Activated naive CD8-positive, alpha-beta T cell treated with anti-CD3 and anti-CD28 coated beads for 36 hours (primary cell): Measurements from ENCODE around the gene TXNDC16. TPM values are rescaled to one million over a fixed set of nuclear protein-coding genes. Genes with fewer than 3 reads are reported as not detected.

Source experiments
- DNase-seq: peaks from one replicate; pipeline ENCODE4 v3.0.0; 2021
- H3K27ac Mint-ChIP-seq: one replicate; pipeline ENCODE4 v1.8.0; 2022; ENCODE audit warnings: mild to moderate bottlenecking, moderate library complexity, mixed read lengths
- H3K27me3 Mint-ChIP-seq: one replicate; pipeline ENCODE4 v1.8.0; 2022; ENCODE audit warnings: mild to moderate bottlenecking, mixed read lengths
- H3K36me3 Mint-ChIP-seq: one replicate; pipeline ENCODE4 v1.8.0; 2021; ENCODE audit warnings: mild to moderate bottlenecking, mixed read lengths
- H3K4me1 Mint-ChIP-seq: one replicate; pipeline ENCODE4 v1.8.0; 2021; ENCODE audit warnings: mixed read lengths
- H3K4me3 Mint-ChIP-seq: one replicate; pipeline ENCODE4 v1.8.0; 2022; ENCODE audit warnings: mild to moderate bottlenecking, moderate library complexity, mixed read lengths
- H3K9me3 Mint-ChIP-seq: one replicate; pipeline ENCODE4 v1.8.0; 2022; ENCODE audit warnings: mixed read lengths
- total RNA-seq, 2 experiments: library from RNA; stranded (reverse); gene quantifications; one replicate each; pipeline ENCODE4 v1.2.3, GENCODE V29; 2021

The TXNDC16 gene
- total RNA-seq, 2 experiments from 2014 or later: 6.6 to 8.1 TPM

GRCh38 chr14:52400846-52401245, 151.5 kb downstream of the TXNDC16 start:
- no peak overlapping the region for H3K4me3 Mint-ChIP-seq
- H3K4me1 Mint-ChIP-seq: peaks cover 45% of the 10 kb centered on the region
- H3K27ac Mint-ChIP-seq: no peak overlapping the region
- DNase-seq: no peak
- H3K27me3 Mint-ChIP-seq: peaks cover 5% of the 10 kb centered on the region
- peaks cover 6% of the 10 kb centered on the region for H3K36me3 Mint-ChIP-seq
- peaks cover 3% of the 10 kb centered on the region for H3K9me3 Mint-ChIP-seq

- Mint-ChIP-seq H3K27ac (no peak overlapping the region), H3K27me3 (peaks cover 9% of the 10 kb centered on the region), H3K4me3 (no peak overlapping the region), H3K9me3 (peaks cover 4% of the 10 kb centered on the region), H3K36me3 (peaks cover 6% of the 10 kb centered on the region), H3K4me1 (peaks cover 44% of the 10 kb centered on the region)
- no peak for DNase-seq
These were observed 152.2 kb downstream of the TXNDC16 start for GRCh38 chr14:52399921-52400595.

DNA sequence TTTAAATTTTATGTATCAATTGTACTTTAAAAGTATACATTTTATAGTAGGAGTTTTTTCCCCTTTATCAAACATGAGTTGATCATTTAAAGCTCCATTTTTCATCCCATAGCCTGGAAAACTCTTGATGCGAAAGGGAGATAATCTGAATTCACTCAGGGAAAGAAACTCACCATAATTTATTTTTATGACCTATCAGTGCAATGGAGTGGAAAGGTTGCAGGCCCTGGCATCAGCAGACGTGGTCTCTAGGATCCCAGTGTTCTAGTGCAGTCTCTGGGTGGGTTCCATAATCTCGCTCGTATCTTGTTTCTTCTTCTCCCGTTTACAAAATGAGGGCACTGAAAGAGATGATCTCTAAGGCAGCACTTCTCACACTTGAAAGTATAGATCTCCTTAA, 153.2 kb downstream of the TXNDC16 start:
- H3K4me3 Mint-ChIP-seq: no peak overlapping the region
- H3K9me3 Mint-ChIP-seq: peaks cover 5% of the 10 kb centered on the region
- peaks cover 44% of the 10 kb centered on the region for H3K4me1 Mint-ChIP-seq

DNA sequence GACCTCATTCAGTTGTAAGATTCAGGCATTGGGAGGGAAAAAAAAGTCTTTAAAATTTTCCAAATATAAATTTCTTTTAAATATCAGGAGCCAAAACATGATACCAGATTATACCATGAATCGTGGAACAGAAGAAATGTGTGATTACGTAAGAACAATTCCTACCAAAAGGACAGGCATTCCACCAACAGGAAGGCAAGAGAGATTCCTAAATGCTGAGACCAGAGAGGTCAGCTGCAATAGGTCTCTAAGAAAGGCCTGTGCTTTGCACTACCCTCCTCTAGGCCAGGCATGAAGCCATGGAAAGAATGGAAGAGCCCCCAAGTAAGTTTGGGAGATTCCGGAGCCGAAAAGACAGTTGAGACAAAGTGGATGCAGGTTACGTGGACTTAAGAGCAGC, 154.5 kb downstream of the TXNDC16 start:
- Mint-ChIP-seq H3K4me3 (no peak overlapping the region), H3K9me3 (peaks cover 5% of the 10 kb centered on the region), H3K27ac (no peak overlapping the region), H3K4me1 (peaks cover 37% of the 10 kb centered on the region), H3K27me3 (peaks cover 16% of the 10 kb centered on the region), H3K36me3 (peaks cover 6% of the 10 kb centered on the region)
- DNase-seq: no peak

More for the DNA sequence above, 153.2 kb downstream of the TXNDC16 start:
- peaks cover 15% of the 10 kb centered on the region for H3K27me3 Mint-ChIP-seq
- peaks cover 6% of the 10 kb centered on the region for H3K36me3 Mint-ChIP-seq
- no peak overlapping the region for H3K27ac Mint-ChIP-seq
- no peak for DNase-seq

- Mint-ChIP-seq H3K36me3 (no peaks in the 10 kb centered on the region), H3K27me3 (peaks cover 16% of the 10 kb centered on the region), H3K4me1 (peaks cover 17% of the 10 kb centered on the region), H3K4me3 (no peak overlapping the region), H3K27ac (no peak overlapping the region), H3K9me3 (peaks cover 5% of the 10 kb centered on the region)
- DNase-seq: no peak
These were observed 156.6 kb downstream of the TXNDC16 start for GRCh38 chr14:52395728-52396127.

- Mint-ChIP-seq H3K27me3 (peaks cover 15% of the 10 kb centered on the region), H3K36me3 (no peaks in the 10 kb centered on the region), H3K4me3 (no peak overlapping the region), H3K27ac (no peak overlapping the region), H3K4me1 (peaks cover 4% of the 10 kb centered on the region), H3K9me3 (peaks cover 5% of the 10 kb centered on the region)
- DNase-seq: no peak
These were observed 160.3 kb downstream of the TXNDC16 start for GRCh38 chr14:52391881-52392615.

Other genes with a start within 250 kb of the TXNDC16 start
- 10 to 100 TPM; 20.8 to 23.3 TPM for gene PTGER2, start 238.2 kb downstream of the TXNDC16 start, total RNA-seq
- under 1 TPM; 0.27 to 0.32 TPM for gene GPR137C, start 331 bp upstream of the TXNDC16 start, total RNA-seq
- 100 to 1,000 TPM; 120 to 121 TPM for gene ERO1A, start 143.1 kb upstream of the TXNDC16 start, total RNA-seq
- gene PSMC6, start 154.7 kb upstream of the TXNDC16 start, total RNA-seq: 100 to 1,000 TPM; 117 to 123 TPM
- gene STYX, start 177.7 kb upstream of the TXNDC16 start, total RNA-seq: 10 to 100 TPM; 16.3 to 17.5 TPM
- gene GNPNAT1, start 239.1 kb upstream of the TXNDC16 start, total RNA-seq: 10 to 100 TPM; 42.2 to 42.4 TPM